ENCODE measurements around the gene TPPP3. TPM values are rescaled to one million over a fixed set of nuclear protein-coding genes. Genes with fewer than 3 reads are reported as not detected.

Gene TPPP3
- total RNA-seq, 1 experiment from 2014 or later, result 0.95 TPM

DNA sequence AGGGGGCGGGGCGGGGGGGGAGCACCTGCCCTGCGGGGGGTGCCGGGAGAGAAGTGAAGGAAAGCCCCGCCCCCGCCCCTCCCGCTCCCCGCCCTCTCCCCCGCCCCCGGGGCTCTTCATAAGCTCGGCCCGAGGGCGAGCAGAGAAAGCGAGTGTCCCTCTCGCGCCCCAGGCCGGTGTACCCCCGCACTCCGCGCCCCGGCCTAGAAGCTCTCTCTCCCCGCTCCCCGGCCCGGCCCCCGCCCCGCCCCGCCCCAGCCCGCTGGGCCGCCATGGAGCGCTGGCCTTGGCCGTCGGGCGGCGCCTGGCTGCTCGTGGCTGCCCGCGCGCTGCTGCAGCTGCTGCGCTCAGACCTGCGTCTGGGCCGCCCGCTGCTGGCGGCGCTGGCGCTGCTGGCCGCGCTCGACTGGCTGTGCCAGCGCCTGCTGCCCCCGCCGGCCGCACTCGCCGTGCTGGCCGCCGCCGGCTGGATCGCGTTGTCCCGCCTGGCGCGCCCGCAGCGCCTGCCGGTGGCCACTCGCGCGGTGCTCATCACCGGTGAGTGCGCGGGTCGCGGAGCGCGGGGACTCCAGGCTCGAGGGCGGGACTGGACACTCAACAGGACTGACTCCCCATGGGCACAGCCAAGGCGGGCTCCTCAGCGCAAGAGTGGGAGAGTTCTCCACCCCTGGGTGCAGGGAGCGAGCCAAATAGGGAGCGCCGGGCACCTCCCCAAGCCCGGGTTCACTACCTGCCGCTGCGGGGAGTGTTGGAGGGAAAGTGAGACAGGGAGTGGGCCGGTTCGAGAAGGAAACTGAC lies 37.9 kb upstream of the TPPP3 start, which contains the start of gene HSD11B2 (continued):
- TF ChIP-seq, protein P1, sequence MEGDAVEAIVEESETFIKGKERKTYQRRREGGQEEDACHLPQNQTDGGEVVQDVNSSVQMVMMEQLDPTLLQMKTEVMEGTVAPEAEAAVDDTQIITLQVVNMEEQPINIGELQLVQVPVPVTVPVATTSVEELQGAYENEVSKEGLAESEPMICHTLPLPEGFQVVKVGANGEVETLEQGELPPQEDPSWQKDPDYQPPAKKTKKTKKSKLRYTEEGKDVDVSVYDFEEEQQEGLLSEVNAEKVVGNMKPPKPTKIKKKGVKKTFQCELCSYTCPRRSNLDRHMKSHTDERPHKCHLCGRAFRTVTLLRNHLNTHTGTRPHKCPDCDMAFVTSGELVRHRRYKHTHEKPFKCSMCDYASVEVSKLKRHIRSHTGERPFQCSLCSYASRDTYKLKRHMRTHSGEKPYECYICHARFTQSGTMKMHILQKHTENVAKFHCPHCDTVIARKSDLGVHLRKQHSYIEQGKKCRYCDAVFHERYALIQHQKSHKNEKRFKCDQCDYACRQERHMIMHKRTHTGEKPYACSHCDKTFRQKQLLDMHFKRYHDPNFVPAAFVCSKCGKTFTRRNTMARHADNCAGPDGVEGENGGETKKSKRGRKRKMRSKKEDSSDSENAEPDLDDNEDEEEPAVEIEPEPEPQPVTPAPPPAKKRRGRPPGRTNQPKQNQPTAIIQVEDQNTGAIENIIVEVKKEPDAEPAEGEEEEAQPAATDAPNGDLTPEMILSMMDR (IDR thresholded peaks at IDR 0.05), result no peak; the same call in 1 of the 2 replicates

DNA sequence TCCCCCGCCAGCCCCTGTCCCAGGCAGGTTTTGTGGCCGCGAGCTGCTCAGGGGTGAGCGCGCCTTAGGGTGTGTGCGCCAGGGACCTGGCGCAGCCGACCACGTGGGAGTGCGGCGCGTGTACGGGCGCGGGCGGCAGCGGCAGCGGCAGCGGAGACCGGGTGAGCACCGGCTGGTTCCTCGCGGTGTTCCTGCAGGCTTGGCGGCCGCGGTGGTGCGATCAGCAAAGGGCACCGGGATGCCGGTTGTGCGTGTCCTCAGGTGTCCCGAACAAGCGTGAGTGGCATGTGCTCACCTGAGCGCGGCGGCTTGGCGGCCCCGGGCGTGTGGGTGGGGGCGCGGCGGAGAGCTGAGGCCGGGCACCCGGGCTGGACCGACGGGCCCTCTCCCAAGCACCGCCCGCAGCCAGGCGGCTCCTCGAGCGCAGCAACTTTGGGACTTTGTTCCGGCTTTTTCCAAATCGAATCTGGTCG lies 37.2 kb upstream of the TPPP3 start:
- peak overlapping the region; percentile 32 to 37 for H3K4me3 ChIP-seq (ENCODE audit: low read depth in 2 of 2, low read length in 2 of 2)
- DNase-seq (ENCODE audit: low read depth, low spot score), result no peak
- no peaks in the 10 kb centered on the region; the same call in 1 of the 2 replicates for H3K27me3 ChIP-seq (ENCODE audit: control insufficient read depth, insufficient read depth, low read length)
- peak; percentile 43 for ATAC-seq
- TF ChIP-seq SIN3A (IDR thresholded peaks at IDR 0.05; ENCODE audit: borderline replicate concordance, insufficient read depth, low read depth, low read length), result no peak
- no peak for TF ChIP-seq TCF7L2 (IDR thresholded peaks at IDR 0.05; ENCODE audit: low read depth, low read length)
- TF ChIP-seq, protein P2, sequence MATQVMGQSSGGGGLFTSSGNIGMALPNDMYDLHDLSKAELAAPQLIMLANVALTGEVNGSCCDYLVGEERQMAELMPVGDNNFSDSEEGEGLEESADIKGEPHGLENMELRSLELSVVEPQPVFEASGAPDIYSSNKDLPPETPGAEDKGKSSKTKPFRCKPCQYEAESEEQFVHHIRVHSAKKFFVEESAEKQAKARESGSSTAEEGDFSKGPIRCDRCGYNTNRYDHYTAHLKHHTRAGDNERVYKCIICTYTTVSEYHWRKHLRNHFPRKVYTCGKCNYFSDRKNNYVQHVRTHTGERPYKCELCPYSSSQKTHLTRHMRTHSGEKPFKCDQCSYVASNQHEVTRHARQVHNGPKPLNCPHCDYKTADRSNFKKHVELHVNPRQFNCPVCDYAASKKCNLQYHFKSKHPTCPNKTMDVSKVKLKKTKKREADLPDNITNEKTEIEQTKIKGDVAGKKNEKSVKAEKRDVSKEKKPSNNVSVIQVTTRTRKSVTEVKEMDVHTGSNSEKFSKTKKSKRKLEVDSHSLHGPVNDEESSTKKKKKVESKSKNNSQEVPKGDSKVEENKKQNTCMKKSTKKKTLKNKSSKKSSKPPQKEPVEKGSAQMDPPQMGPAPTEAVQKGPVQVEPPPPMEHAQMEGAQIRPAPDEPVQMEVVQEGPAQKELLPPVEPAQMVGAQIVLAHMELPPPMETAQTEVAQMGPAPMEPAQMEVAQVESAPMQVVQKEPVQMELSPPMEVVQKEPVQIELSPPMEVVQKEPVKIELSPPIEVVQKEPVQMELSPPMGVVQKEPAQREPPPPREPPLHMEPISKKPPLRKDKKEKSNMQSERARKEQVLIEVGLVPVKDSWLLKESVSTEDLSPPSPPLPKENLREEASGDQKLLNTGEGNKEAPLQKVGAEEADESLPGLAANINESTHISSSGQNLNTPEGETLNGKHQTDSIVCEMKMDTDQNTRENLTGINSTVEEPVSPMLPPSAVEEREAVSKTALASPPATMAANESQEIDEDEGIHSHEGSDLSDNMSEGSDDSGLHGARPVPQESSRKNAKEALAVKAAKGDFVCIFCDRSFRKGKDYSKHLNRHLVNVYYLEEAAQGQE (IDR thresholded peaks at IDR 0.05; ENCODE audit: insufficient read depth in 1 of 2, low read depth in 2 of 2, low read length in 1 of 2), result no peak
- no peak for TF ChIP-seq POLR2AphosphoS5 (IDR thresholded peaks at IDR 0.05; ENCODE audit: low read depth, low read length)
- TF ChIP-seq, protein P1 (IDR thresholded peaks at IDR 0.05), result no peak
- H3K27ac ChIP-seq (ENCODE audit: low read length), result no peak overlapping the region
- no TSS peak for BruUV-seq (replicated peaks)
- in situ Hi-C loops (cut with HindIII; ENCODE audit: low pct_unique_long_range_greater_than_20kb, low sequenced_read_pairs) (no loop called here), intact Hi-C loops (cut with micrococcal nuclease; ENCODE audit: unreplicated experiment) (no loop called here)
- H3K9me3 ChIP-seq (ENCODE audit: control insufficient read depth, insufficient read depth, low read depth, low read length), result no peaks in the 10 kb centered on the region
- H3K4me1 ChIP-seq (ENCODE audit: control insufficient read depth, insufficient read depth, low read length), result peaks cover 2% of the 10 kb centered on the region; the same call in 1 of the 2 replicates
- CTCF ChIA-PET, result interaction anchor here (0.6 to 0.7 kb wide), 2 partner anchors 9 to 13 kb away, joined by 3 read pairs; no protein-coding TSS in a partner anchor
- POLR2A ChIA-PET, result no interaction called here
- H3K36me3 ChIP-seq (ENCODE audit: control insufficient read depth, insufficient read depth, low read length), result no peaks in the 10 kb centered on the region
